HG03066 (cell line): ENCODE results near the gene HIVEP2.

Experiments
- ATAC-seq: cut with Tn5 transposase; IDR thresholded peaks from one replicate; pipeline ENCODE4 v1.9.1; 2021; ENCODE audit warnings: low read depth; ENCODE audit not compliant: unreplicated experiment

Gene HIVEP2

DNA sequence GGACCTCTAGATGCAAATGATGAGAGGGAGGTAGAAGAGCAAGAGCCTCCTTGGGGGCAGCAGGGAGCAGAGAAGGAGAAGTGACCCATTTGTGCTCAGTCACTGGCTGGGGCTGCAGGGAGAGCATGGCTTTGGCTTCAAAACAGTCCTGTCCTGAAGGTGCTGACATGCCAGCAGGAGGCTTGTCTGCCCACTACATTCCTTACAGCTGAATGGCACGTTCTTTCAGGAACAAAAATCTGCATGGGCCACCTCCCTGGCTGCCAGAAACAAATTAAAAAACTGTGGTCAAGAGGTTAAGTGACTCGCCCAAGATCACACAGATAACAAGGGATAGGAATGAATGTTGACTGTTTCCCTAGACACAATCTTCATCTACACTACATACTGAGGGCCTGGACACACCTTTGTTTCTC lies 188.8 kb downstream of the HIVEP2 start:
- ATAC-seq: no peak

DNA sequence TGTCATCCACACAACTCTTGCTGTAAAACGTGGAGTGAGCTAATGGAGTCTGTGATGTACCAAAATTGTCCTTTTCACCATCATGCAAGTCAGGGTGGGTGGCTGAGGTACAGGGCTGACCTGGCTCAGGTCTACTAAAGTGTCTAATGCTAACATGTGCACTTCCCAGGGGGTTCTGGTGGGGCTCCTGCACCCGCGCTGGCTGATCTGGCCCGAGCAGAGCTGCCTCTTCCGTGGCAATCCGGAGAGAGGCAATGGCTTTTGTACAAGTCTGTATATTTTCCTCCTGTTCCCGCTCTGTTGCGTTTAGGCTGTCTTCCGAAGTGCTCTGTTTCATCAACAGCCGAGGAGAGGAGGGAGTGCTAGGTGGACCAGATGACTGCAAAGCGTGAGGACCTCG lies 191.8 kb downstream of the HIVEP2 start:
- no peak for ATAC-seq

DNA sequence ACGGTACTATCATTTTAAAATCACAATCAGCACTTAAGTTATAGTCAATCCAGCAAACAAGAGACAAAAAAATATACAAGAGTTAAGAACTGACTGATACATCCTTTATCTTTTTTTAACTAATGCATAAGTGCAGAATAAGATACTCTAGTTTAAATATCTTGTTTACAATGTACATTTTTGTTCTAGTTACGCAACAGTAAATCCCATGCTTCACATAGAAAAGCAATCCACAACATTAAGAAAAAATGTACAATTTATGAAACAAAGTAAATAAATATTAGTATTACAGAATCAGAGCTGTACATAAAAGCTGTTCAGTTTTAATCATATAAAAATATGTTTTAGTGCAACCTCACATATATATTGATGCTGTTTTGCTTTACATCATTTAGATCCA lies 192.6 kb downstream of the HIVEP2 start:
- no peak for ATAC-seq

DNA sequence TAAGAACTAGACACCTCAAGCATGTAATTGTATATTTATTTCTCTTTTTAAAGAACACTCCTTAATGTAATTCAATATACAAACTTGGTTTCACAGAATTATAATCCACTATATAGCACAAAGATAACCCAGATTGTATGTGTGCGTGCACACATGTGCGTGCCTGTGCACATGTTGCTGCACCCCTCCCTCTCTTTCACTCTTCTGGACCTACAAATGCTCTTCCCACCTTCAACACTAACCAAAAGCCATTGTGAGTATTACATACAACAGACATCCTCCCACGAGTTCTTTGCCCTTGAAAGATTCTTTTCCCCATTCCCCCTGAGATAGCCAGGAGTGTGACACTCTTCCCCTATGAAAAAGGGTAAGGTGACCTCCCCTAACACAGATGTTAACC lies 193.5 kb downstream of the HIVEP2 start:
- no peak for ATAC-seq

DNA sequence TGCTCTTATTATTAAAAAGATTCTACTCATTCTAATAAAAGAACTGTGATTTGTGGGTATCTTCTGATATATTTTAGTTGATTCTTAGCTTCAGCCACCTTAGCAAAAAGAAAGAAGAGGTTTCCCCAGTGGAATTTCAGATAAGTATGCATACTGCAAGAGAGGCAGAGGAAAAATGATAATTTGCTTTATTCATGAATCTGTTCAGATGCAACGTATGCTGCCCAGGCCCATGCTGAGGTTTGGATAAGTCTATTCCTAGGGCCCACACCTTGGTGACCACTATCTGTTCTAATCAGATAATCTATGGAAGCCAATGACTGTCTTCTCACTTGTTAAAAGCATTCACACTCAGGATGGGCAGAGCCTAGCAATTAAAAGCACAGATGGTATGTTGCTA lies 194.0 kb downstream of the HIVEP2 start:
- ATAC-seq: no peak

DNA sequence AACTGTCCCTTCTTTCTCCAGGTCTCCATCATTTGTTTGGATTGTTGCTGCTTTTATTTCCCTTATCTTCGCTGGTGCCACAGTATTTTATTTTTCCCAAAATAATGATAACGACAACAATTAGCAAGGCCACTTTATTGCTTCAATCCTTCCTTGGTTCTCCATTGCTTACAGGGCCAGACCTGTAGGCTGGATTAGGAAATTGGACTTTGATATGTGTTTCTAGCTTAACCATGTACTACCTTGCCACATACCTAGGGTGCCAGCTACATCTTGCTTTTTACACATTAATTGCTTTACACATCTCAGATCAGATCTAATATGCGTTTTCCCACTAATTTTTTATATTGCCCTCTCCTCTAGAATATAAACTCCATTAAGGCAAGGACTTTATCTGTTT lies 195.4 kb downstream of the HIVEP2 start:
- no peak for ATAC-seq

DNA sequence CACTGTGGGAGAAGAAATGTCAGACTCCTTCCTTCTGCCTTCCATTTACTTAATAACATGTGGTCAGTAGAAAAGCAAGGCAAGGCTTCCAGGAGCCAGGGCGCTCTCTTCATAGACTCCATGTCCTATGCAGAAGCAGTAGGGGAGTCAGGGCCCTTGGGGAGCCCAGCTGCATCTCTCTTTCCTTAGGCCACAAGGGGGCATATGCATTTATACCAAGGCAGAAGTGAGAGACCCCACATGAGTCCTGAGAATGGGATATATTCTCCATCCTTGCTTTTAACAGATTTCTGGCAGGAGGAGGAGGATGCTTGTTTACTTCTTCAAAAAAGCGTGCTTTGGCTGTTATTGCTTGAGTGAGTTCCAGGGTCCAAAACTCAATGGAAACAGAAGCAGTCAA lies 198.5 kb downstream of the HIVEP2 start:
- ATAC-seq: no peak

DNA sequence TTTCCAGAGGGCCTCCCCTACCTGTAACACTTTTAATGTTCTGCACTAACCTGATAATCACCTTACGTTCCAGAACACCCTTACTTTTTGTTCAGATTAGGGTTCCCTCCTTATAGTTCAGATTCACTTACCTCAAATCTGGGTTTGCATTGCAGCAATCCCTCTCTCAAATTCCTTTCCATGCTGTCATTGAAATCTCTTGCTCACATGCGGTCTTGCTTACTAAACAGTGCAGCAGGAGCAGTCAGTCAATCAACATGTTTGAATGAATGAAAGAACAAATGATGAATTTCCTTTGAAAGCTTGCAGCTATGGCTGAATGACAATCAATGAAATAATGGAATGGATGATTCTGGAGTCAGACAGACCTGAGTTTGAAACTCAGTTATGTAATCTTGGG lies 200.1 kb downstream of the HIVEP2 start:
- no peak for ATAC-seq

DNA sequence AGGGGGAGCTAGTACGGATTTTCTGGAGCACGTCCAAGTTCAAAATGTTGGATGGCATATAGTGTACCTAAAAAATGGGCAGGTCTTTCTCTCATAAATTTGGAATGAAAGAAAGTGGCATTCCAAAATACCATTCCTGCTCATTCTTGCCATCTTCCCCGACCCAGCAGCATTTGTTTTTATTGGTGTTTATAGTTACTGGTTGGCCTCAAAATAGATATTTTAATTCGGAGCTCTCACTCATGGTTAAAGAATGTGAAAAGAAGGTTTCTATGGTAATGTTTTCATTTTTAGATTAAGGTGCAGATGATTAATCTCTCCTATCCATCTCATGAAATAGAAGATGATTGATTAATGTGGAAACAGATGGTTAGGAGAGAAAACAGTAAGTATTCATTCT lies 204.5 kb downstream of the HIVEP2 start:
- ATAC-seq: no peak

DNA sequence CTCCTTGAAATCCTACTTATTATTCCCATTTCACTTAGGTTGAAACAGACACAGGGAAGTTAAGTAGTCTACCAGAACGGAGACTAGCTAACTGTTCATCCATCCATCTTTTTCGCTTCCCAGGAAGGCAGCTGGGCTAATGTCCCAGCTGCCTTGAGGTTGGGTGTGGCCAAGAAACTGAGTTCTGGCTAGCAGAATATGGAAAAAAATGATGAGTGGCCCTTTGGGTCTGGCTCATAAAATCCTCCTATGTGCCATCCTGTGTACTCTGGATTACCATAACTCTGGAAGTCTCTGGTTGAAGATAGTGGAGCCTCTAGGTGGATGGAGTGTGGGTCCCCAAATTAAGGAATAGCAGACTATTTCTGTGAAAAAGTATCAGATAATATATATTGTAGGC lies 206.2 kb downstream of the HIVEP2 start:
- no peak for ATAC-seq

DNA sequence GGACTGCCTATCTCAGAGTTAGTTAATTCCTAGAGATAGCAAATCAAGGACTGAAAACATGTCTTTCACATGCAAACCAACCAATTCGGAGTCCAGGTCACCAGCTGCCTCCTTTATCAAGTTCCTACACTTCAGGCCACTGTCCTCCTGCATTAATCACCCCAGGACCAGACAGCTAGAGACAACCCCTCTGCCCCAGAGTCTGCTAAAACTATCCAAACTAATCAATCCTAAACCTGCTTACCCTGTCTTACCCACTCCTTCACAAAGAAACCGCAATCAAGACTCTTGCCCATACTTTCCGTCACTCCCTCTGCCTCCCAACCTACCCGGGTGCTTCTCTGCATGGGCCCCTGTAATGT lies 207.0 kb downstream of the HIVEP2 start:
- ATAC-seq: no peak

DNA sequence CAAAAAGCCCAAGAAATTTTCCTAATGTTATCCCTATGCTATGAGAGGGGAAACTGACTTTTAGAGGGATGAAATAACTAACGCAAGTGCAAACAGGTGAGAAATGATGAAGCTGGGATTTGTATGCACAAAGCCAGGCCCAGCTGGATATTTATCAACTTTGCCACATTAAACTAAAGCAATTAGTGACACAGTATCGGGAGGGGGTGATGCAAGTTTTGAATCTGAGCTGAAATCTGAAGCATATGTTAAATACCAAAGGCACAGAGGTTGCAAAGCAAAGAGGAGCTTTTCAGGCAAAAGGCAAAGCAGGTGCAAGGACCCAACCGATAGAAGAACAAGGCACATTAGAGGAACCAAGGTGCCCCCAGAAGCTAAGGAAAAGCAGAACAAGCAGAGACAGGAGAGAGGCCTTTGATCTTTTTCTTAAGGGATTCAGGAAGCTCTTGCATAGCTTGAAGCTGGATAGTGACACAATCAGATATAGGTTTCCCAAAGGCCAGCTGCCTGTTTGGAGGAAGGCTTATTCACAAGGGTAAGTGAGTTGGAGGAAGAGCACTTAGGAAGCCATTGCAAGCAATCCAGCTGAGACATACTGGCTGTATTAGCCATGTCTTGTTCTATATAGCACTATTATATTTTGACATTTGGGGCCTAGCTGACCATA lies 207.5 kb downstream of the HIVEP2 start:
- ATAC-seq: no peak

DNA sequence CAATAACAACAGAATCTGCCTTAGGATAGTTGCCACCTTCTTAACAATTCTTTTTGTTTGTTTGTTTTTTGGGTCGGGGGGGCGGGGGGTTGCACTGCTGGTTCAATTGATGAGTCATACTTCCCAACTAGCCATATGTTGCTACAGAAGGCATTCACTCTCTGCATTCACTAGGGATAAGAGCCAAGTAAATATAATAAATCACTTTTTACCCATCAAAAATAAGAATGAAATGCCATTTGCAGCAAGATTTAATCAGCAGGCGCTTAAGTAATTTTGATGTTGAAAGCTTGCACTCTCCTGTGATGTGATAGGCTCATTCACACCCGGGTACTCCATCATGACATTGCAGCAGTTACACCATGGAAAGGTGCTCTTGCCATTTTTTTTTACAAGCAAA lies 209.8 kb downstream of the HIVEP2 start:
- no peak for ATAC-seq

DNA sequence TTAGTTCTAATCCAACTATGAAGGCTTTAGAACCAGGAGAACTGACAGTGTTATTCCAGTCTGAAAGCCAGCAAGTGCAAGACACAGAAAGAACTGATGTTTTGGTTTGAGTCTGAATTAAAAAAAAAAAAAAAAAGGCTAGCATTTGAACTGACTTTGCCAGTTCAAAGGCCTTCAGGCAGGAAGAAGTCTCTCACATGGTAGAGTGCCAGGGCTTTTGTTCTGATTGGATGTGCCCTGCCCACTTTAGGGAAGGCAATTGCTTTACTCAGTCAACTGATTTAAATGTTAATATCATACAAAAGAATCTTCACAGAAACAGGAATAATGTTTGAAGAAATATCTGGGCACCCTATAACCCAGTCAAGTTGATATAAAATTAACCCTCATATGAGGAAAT lies 212.2 kb downstream of the HIVEP2 start:
- no peak for ATAC-seq

DNA sequence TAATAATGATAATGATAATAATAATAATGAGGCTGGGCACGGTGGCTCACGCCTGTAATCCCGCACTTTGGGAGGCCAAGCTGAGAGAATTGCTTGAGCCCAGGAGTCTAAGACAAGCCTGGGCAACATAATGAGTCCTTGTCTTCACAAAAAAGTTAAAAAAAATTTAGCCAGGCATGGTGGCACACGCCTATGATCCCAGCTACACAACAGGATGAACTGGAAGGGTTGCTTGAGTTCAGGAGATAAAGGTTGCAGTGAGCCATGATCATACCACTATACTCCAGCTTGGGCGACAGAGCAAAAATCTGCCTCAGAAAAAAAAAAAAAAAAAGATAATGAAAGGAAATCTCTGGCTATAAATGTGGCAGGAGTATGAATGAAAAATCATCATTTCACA lies 213.4 kb downstream of the HIVEP2 start:
- no peak for ATAC-seq

DNA sequence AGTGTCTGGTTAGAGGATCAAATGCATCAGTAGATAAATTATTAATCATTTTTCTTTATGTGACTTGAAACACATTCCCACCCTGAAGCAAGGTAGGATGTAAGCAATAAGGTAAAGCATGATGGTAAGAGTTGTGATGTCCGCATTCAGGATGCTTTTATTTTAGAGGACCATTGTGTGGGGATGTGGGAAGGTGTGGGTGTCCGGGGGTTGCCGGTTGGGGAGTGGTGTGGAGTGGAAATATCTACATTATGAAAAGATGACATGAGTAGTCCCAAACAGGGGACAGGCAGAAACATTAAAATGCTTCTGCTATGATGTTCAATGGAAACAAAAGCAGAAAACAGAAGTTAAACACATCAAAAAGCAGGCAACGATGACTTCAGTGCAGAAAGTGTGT lies 215.4 kb downstream of the HIVEP2 start:
- no peak for ATAC-seq

DNA sequence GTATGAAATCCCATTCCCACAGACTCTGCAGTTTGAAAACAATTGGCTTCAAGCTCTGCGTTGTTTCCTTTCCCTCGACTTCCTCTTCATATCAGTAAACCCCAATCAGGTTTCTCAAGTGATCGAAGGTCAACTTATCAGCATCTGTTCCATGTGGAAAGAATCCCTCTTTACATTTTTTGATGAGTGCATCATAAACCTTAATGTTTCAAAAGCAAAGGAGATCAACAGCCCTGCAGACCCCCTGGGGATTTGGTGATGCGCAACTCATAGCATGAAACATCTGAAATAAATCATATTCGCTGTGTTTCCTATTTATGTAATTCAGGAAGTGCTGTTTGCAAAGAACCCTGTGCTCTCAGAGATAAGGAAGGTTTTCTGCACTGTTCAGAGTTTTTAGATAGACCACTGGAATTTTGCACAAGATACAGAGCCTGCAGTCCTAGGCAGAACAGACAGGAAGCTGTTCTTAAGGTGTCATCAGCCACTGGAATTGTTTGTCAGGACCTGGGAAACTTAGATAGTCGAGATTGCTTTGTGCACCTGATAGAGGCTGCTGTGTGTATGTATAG lies 216.0 kb downstream of the HIVEP2 start:
- no peak for ATAC-seq

DNA sequence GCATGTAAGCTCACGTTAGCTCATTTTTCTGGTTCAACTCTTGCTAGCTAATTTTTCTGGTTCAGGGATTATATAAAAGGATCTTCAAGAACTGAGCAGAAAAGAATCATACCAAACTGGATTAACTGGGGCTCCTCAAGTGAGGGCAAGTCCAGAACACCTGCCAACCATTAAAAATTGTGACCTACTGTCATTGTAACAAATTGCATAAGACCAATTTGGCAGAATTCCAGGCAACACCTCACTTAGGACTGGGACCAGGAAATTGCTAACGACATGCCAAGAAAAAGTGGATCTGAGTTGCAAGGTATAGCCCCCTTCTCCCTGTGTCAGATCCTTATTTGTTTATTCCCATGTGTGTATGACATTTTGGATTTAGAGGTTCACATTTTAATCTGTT lies 216.6 kb downstream of the HIVEP2 start:
- no peak for ATAC-seq

DNA sequence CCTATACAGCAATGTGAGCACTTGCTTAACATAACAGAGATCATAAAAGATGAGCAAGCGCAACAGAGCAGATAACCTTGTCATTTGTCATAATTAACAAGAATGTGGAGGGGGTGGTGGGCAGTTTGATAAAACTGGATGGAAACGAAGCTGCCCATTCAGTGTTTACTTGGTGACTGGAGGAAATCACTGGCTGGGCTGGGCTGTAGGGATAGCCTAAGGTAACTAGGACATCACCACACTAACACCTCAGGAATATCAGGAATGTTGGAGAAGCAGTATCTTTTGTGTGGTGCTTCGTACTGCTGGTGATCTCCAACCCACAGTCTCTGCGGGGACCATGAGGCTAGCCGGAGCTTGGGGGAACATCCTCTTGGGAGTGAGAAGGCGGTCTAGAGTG lies 218.4 kb downstream of the HIVEP2 start:
- ATAC-seq: no peak

DNA sequence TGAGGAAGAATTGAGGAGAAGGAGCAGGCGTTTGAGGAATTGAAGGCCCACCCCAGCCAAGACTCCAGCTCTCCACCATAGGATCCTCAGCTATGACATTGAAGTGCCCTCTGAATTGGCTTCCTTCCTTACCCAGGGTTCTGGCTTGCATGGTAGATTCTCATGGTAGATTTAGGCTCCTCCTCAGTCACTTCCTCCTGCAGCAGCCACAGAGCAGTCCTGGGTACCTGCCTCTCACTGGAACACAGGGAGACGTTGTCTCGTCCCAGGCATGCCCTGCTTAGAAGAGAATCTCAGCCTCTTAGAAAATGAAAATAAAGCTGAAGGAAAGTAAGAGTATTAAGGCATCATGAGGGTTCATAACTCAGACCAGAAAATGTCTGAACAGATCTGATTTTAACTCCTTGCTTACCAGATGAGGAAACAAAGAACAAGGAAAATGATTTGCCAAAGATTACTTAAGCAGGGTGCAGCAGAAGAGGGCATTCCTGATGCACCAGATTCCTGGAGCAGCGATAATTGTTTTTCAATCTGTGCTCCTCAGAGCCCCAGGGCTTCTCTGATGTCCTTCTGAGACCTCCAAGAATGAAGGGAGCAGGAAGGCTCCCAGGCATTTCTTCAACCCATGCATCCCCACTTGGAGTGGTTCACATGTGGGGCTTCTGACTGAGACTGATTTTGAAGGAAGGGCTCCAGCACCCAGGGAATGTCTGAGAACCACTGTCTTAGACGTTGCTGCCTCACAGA lies 219.8 kb downstream of the HIVEP2 start:
- ATAC-seq: no peak

DNA sequence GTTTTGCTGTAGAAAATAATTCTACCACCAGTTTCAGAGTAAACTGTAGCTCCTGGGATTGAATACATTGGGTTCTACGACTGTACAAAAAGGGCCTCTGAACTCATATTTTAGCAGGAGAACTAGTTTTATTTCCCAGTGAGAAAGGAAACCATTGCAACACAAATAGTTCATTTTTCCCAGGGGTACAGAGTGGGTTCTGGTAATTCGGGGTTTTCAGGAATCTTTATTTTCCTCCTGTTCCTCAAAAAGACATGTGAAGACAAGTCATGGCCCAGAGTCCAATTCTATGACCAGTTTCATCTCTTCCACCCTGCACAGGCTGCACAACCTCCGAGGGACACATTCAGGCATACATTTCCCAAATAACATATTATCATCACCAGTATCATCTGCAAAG lies 222.1 kb downstream of the HIVEP2 start:
- no peak for ATAC-seq

DNA sequence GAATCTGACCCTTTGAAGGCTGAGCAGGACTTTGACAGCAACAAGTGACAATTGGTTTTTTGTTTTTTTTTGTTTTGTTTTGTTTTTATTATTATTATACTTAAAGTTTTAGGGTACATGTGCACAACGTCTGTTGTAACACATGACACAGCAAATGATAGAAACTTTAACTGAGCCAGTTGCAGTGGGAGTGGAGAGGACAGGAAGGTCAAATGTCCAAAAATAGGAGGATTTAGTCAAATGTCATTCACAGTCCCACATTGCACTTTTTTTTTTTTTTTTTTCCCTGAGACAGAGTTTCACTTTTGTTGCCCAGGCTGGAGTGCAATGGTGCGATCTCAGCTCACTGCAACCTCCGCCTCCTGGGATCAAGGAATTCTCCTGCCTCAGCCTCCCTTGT lies 223.0 kb downstream of the HIVEP2 start:
- ATAC-seq: peak; percentile 64
